ENCODE measurements around the gene TRAPPC4.
"Not testable (repeated sequence)": the region's sequence is repeated elsewhere in the genome, so short reads cannot be mapped to it uniquely, and the experiment has no call there.

The TRAPPC4 gene

GRCh38 chr11:119012629-119013170 is 5.9 kb upstream of the TRAPPC4 start:
- POLR2A ChIA-PET: no interaction called here
- Histone ChIP-seq H3K36me3 (ENCODE audit: control insufficient read depth in 4 of 4, insufficient read depth in 4 of 4, low read length in 3 of 4) (peaks cover 9 to 63% (median 44%) of the 10 kb centered on the region in 4 experiments), H3K4me1 (ENCODE audit: control extremely low read depth in 1 of 4, control insufficient read depth in 4 of 4, insufficient read depth in 4 of 4, low read length in 3 of 4) (peaks cover 12 to 20% (median 14%) of the 10 kb centered on the region in 4 experiments), H3K4me3 (ENCODE audit: control insufficient read depth in 1 of 7, extremely low read depth in 1 of 7, insufficient read depth in 4 of 7, low read depth in 2 of 7, low read length in 6 of 7) (no peak overlapping the region), H3K9me3 (ENCODE audit: control extremely low read depth in 1 of 5, control insufficient read depth in 4 of 5, insufficient read depth in 2 of 5, low read depth in 1 of 5, low read length in 4 of 5) (no peaks in the 10 kb centered on the region), H3K27me3 (replicated peaks in 2 of 5; ENCODE audit: control insufficient read depth in 4 of 5, insufficient read depth in 5 of 5, low read length in 4 of 5) (no peaks in the 10 kb centered on the region), H3K27ac (ENCODE audit: insufficient read depth in 1 of 2, low read depth in 1 of 2, low read length in 2 of 2, poor library complexity in 1 of 2, severe bottlenecking in 2 of 2) (no peak overlapping the region)
- no peak for DNase-seq
- CTCF ChIA-PET: interaction anchor here (1.1 kb wide), 1 partner anchor 106 kb away, joined by 3 read pairs; no protein-coding TSS in a partner anchor
- WGBS (ENCODE audit: insufficient coverage): 100% methylated on average over 3 of the region's 3 CpGs

GRCh38 chr11:119014209-119014924 is 4.2 kb upstream of the TRAPPC4 start:
- POLR2A ChIA-PET: no interaction called here
- Histone ChIP-seq H3K27ac (ENCODE audit: insufficient read depth in 1 of 2, low read depth in 1 of 2, low read length in 2 of 2, poor library complexity in 1 of 2, severe bottlenecking in 2 of 2) (no peak overlapping the region), H3K27me3 (replicated peaks in 2 of 5; ENCODE audit: control insufficient read depth in 4 of 5, insufficient read depth in 5 of 5, low read length in 4 of 5) (no peaks in the 10 kb centered on the region), H3K4me3 (ENCODE audit: control insufficient read depth in 1 of 7, extremely low read depth in 1 of 7, insufficient read depth in 4 of 7, low read depth in 2 of 7, low read length in 6 of 7) (no peak overlapping the region), H3K9me3 (ENCODE audit: control extremely low read depth in 1 of 5, control insufficient read depth in 4 of 5, insufficient read depth in 2 of 5, low read depth in 1 of 5, low read length in 4 of 5) (no peaks in the 10 kb centered on the region), H3K4me1 (ENCODE audit: control extremely low read depth in 1 of 4, control insufficient read depth in 4 of 4, insufficient read depth in 4 of 4, low read length in 3 of 4) (peaks cover 12 to 23% (median 15%) of the 10 kb centered on the region in 4 experiments), H3K36me3 (ENCODE audit: control insufficient read depth in 4 of 4, insufficient read depth in 4 of 4, low read length in 3 of 4) (peaks cover 9 to 58% (median 41%) of the 10 kb centered on the region in 4 experiments)
- WGBS (ENCODE audit: insufficient coverage): 96% methylated on average over 16 of the region's 17 CpGs
- CTCF ChIA-PET: interaction anchor here (0.7 to 1.4 kb wide), 4 partner anchors 8 to 41 kb away, joined by 3 to 4 read pairs (median 3); no protein-coding TSS in a partner anchor
- DNase-seq: no peak

- ChIA-PET POLR2A (no interaction called here), CTCF (interaction anchor here (0.6 to 1.2 kb wide), 6 partner anchors 15 to 325 kb away, joined by 3 to 4 read pairs (median 3); no protein-coding TSS in a partner anchor)
- no peaks in the 10 kb centered on the region for H3K9me3 ChIP-seq (ENCODE audit: control extremely low read depth in 1 of 5, control insufficient read depth in 4 of 5, insufficient read depth in 2 of 5, low read depth in 1 of 5, low read length in 4 of 5)
- no peaks in the 10 kb centered on the region for H3K27me3 ChIP-seq (replicated peaks in 2 of 5; ENCODE audit: control insufficient read depth in 4 of 5, insufficient read depth in 5 of 5, low read length in 4 of 5)
- peak in 2 of 3 donors; percentile 21 to 40 for DNase-seq
- H3K4me1 ChIP-seq (ENCODE audit: control extremely low read depth in 1 of 4, control insufficient read depth in 4 of 4, insufficient read depth in 4 of 4, low read length in 3 of 4): peaks cover 17 to 31% (median 22%) of the 10 kb centered on the region in 4 experiments
- H3K36me3 ChIP-seq (ENCODE audit: control insufficient read depth in 4 of 4, insufficient read depth in 4 of 4, low read length in 3 of 4): peaks cover 9 to 52% (median 39%) of the 10 kb centered on the region in 4 experiments
- no peak overlapping the region for H3K4me3 ChIP-seq (ENCODE audit: control insufficient read depth in 1 of 7, extremely low read depth in 1 of 7, insufficient read depth in 4 of 7, low read depth in 2 of 7, low read length in 6 of 7)
- H3K27ac ChIP-seq (ENCODE audit: insufficient read depth in 1 of 2, low read depth in 1 of 2, low read length in 2 of 2, poor library complexity in 1 of 2, severe bottlenecking in 2 of 2): no peak overlapping the region
- 86% methylated on average over 8 of the region's 8 CpGs for WGBS (ENCODE audit: insufficient coverage)
These were observed 3.4 kb upstream of the TRAPPC4 start for GRCh38 chr11:119015054-119015611.

GRCh38 chr11:119016216-119017009 is 2.2 kb upstream of the TRAPPC4 start:
- Histone ChIP-seq H3K27me3 (replicated peaks in 2 of 5; ENCODE audit: control insufficient read depth in 4 of 5, insufficient read depth in 5 of 5, low read length in 4 of 5) (no peaks in the 10 kb centered on the region), H3K4me3 (ENCODE audit: control insufficient read depth in 1 of 7, extremely low read depth in 1 of 7, insufficient read depth in 4 of 7, low read depth in 2 of 7, low read length in 6 of 7) (peak overlapping the region in 3 of 7 experiments; percentile 94 to 100 (median 96)), H3K36me3 (ENCODE audit: control insufficient read depth in 4 of 4, insufficient read depth in 4 of 4, low read length in 3 of 4) (peaks cover 9 to 51% (median 37%) of the 10 kb centered on the region in 4 experiments), H3K27ac (ENCODE audit: insufficient read depth in 1 of 2, low read depth in 1 of 2, low read length in 2 of 2, poor library complexity in 1 of 2, severe bottlenecking in 2 of 2) (peak overlapping the region in 1 of 2 experiments; percentile 96), H3K9me3 (ENCODE audit: control extremely low read depth in 1 of 5, control insufficient read depth in 4 of 5, insufficient read depth in 2 of 5, low read depth in 1 of 5, low read length in 4 of 5) (no peaks in the 10 kb centered on the region), H3K4me1 (ENCODE audit: control extremely low read depth in 1 of 4, control insufficient read depth in 4 of 4, insufficient read depth in 4 of 4, low read length in 3 of 4) (peaks cover 17 to 32% (median 23%) of the 10 kb centered on the region in 4 experiments)
- no peak for DNase-seq
- 93% methylated on average over 9 of the region's 14 CpGs for WGBS (ENCODE audit: insufficient coverage)
- ChIA-PET POLR2A (interaction anchor here (0.8 kb wide), 1 partner anchor 472 kb away, joined by 3 read pairs; no protein-coding TSS in a partner anchor), CTCF (interaction anchor here (0.8 to 1.3 kb wide), 5 partner anchors 16 to 88 kb away, joined by 3 read pairs; no protein-coding TSS in a partner anchor)

- Histone ChIP-seq H3K27ac (ENCODE audit: insufficient read depth in 1 of 2, low read depth in 1 of 2, low read length in 2 of 2, poor library complexity in 1 of 2, severe bottlenecking in 2 of 2) (peak overlapping the region; percentile 87 to 96), H3K4me3 (ENCODE audit: control insufficient read depth in 1 of 7, extremely low read depth in 1 of 7, insufficient read depth in 4 of 7, low read depth in 2 of 7, low read length in 6 of 7) (peak overlapping the region; percentile 94 to 100 (median 96)), H3K36me3 (ENCODE audit: control insufficient read depth in 4 of 4, insufficient read depth in 4 of 4, low read length in 3 of 4) (peaks cover 4 to 55% (median 37%) of the 10 kb centered on the region in 4 experiments), H3K4me1 (ENCODE audit: control extremely low read depth in 1 of 4, control insufficient read depth in 4 of 4, insufficient read depth in 4 of 4, low read length in 3 of 4) (peaks cover 17 to 32% (median 23%) of the 10 kb centered on the region in 4 experiments)
- ChIA-PET CTCF (interaction anchor here (1.3 kb wide), 1 partner anchor 16 kb away, joined by 3 read pairs; no protein-coding TSS in a partner anchor), POLR2A (interaction anchor here (0.8 kb wide), 1 partner anchor 77 kb away, joined by 4 read pairs; no protein-coding TSS in a partner anchor)
- H3K27me3 ChIP-seq (replicated peaks in 2 of 5; ENCODE audit: control insufficient read depth in 4 of 5, insufficient read depth in 5 of 5, low read length in 4 of 5); H3K9me3 ChIP-seq (ENCODE audit: control extremely low read depth in 1 of 5, control insufficient read depth in 4 of 5, insufficient read depth in 2 of 5, low read depth in 1 of 5, low read length in 4 of 5); DNase-seq: not testable (repeated sequence)
- 4% methylated on average over 9 of the region's 10 CpGs for WGBS (ENCODE audit: insufficient coverage)
These were observed 1.2 kb upstream of the TRAPPC4 start for GRCh38 chr11:119017377-119017776.

GRCh38 chr11:119019996-119020395 is 1.4 kb downstream of the TRAPPC4 start:
- 89% methylated on average over 2 of the region's 2 CpGs for WGBS (ENCODE audit: insufficient coverage)
- POLR2A ChIA-PET: interaction anchor here (0.6 kb wide), 1 partner anchor 34 kb away, joined by 3 read pairs; no protein-coding TSS in a partner anchor
- H3K27ac ChIP-seq (ENCODE audit: insufficient read depth in 1 of 2, low read depth in 1 of 2, low read length in 2 of 2, poor library complexity in 1 of 2, severe bottlenecking in 2 of 2): peak overlapping the region; percentile 9 to 96
- no peaks in the 10 kb centered on the region for H3K27me3 ChIP-seq (replicated peaks in 2 of 5; ENCODE audit: control insufficient read depth in 4 of 5, insufficient read depth in 5 of 5, low read length in 4 of 5)
- CTCF ChIA-PET: interaction anchor here (0.6 to 3.1 kb wide), 7 partner anchors 10 to 75 kb away, joined by 3 to 13 read pairs (median 3); partner anchors contain the start of gene SLC37A4
- H3K4me3 ChIP-seq (ENCODE audit: control insufficient read depth in 1 of 7, extremely low read depth in 1 of 7, insufficient read depth in 4 of 7, low read depth in 2 of 7, low read length in 6 of 7): peak overlapping the region in 3 of 7 experiments; percentile 94 to 100 (median 96)
- DNase-seq: no peak
- no peaks in the 10 kb centered on the region for H3K9me3 ChIP-seq (ENCODE audit: control extremely low read depth in 1 of 5, control insufficient read depth in 4 of 5, insufficient read depth in 2 of 5, low read depth in 1 of 5, low read length in 4 of 5)
- peaks cover 17 to 32% (median 24%) of the 10 kb centered on the region in 4 experiments for H3K4me1 ChIP-seq (ENCODE audit: control extremely low read depth in 1 of 4, control insufficient read depth in 4 of 4, insufficient read depth in 4 of 4, low read length in 3 of 4)
- peaks cover 11 to 57% (median 41%) of the 10 kb centered on the region in 4 experiments for H3K36me3 ChIP-seq (ENCODE audit: control insufficient read depth in 4 of 4, insufficient read depth in 4 of 4, low read length in 3 of 4)

Data from common myeloid progenitor, CD34-positive (primary cell).